NCI-H345 treated with DMSO at 0.1 percent for 48 hours (cell line): ENCODE measurements around the gene TGOLN2.
A peak's percentile ranks its signal among the peaks of the same experiment; 100 is the strongest.

Experiments used
- DNase-seq: peaks from one replicate; lab custom pipeline; 2025; ENCODE audit not compliant: unreplicated experiment; lab: John Stamatoyannopoulos, UW

Gene TGOLN2

GRCh38 chr2:85269959-85270358, 57.8 kb downstream of the TGOLN2 start:
- DNase-seq = peak; percentile 29
